Cardiac muscle cell (in vitro differentiated cells and primary cell): ENCODE measurements around the gene G6PC3. TPM values are rescaled to one million over a fixed set of nuclear protein-coding genes. Genes with fewer than 3 reads are reported as not detected.

Source experiments
- DNase-seq, 2 donors: peaks; one replicate each; pipeline versions ENCODE4 v3.0.0 to v3.0.0-alpha.2; 2010 to 2017; ENCODE audit warnings: low read depth in 1 of 2, low spot score in 1 of 2
- H3K27ac ChIP-seq: fragments of 200-600 bp; sonication (generic); 2 replicates; pipeline ENCODE4 v1.5.1; 2016
- H3K27me3 ChIP-seq: fragments of 200-600 bp; sonication (generic); 2 replicates; pipeline ENCODE4 v1.6.0; 2016; ENCODE audit warnings: control low read depth
- H3K36me3 ChIP-seq: fragments of 200-600 bp; sonication (generic); 2 replicates; pipeline ENCODE4 v1.5.1; 2016; ENCODE audit warnings: control low read depth
- H3K4me1 ChIP-seq: fragments of 200-600 bp; sonication (generic); 2 replicates; pipeline ENCODE4 v1.8.1; 2017; ENCODE audit warnings: low read depth, mild to moderate bottlenecking, mixed run types
- H3K4me3 ChIP-seq: fragments of 200-600 bp; sonication (generic); 2 replicates; pipeline ENCODE4 v1.5.1; 2016; ENCODE audit warnings: mild to moderate bottlenecking
- H3K9me3 ChIP-seq: fragments of 200-600 bp; sonication (generic); 2 replicates; pipeline ENCODE4 v1.5.1; 2017; ENCODE audit warnings: low read depth, mild to moderate bottlenecking, control low read depth
- CTCF ChIP-seq: IDR thresholded peaks from 2 replicates; pipeline ENCODE4 v1.5.1; 2012; ENCODE audit warnings: low read depth, mild to moderate bottlenecking, low read length
- polyA plus RNA-seq: library from polyadenylated mRNA; unstranded; fragments of >200 nt; fragmentation: Nextera tagmentation; extraction: Ambion mirVana; gene quantifications from 2 replicates; pipeline ENCODE4 v1.2.1, GENCODE V29; 2016
- total RNA-seq: library from RNA; depleted of rRNA; stranded (reverse); fragments of >200 nt; gene quantifications from 2 replicates; pipeline ENCODE4 v1.2.3, GENCODE V29; 2016

Gene G6PC3
- total and polyA plus RNA-seq, 2 experiments from 2014 or later, result 93.1 to 234 TPM

- Histone ChIP-seq H3K4me1 (peaks cover 70% of the 10 kb centered on the region), H3K9me3 (no peaks in the 10 kb centered on the region), H3K36me3 (no peaks in the 10 kb centered on the region), H3K27me3 (no peaks in the 10 kb centered on the region), H3K4me3 (no peak overlapping the region), H3K27ac (peak overlapping the region; percentile 82)
- DNase-seq, result peak in 1 of 2 donors; percentile 92
- TF ChIP-seq CTCF, result no peak
Observed at GRCh38 chr17:44112284-44113280, 42.0 kb downstream of the G6PC3 start.

- DNase-seq, result no peak
Observed at GRCh38 chr17:44113382-44113781, 42.8 kb downstream of the G6PC3 start.

GRCh38 chr17:44113868-44114840, 43.6 kb downstream of the G6PC3 start:
- DNase-seq, result no peak

More at GRCh38 chr17:44113382-44113781, 42.8 kb downstream of the G6PC3 start:
- TF ChIP-seq CTCF, result no peak
- H3K4me1 ChIP-seq, result peaks cover 63% of the 10 kb centered on the region
- no peak overlapping the region for H3K4me3 ChIP-seq
- no peaks in the 10 kb centered on the region for H3K9me3 ChIP-seq
- peak overlapping the region; percentile 82 for H3K27ac ChIP-seq
- no peaks in the 10 kb centered on the region for H3K36me3 ChIP-seq
- no peaks in the 10 kb centered on the region for H3K27me3 ChIP-seq

GRCh38 chr17:44115585-44116415, 45.3 kb downstream of the G6PC3 start:
- Histone ChIP-seq H3K9me3 (no peaks in the 10 kb centered on the region), H3K27me3 (no peaks in the 10 kb centered on the region), H3K4me3 (no peak overlapping the region), H3K4me1 (peaks cover 48% of the 10 kb centered on the region), H3K36me3 (no peaks in the 10 kb centered on the region), H3K27ac (peak overlapping the region; percentile 20)
- peak; percentile 54 to 61 for DNase-seq
- TF ChIP-seq CTCF, result peak; percentile 85

More at GRCh38 chr17:44113868-44114840, 43.6 kb downstream of the G6PC3 start:
- no peak for TF ChIP-seq CTCF
- Histone ChIP-seq H3K27ac (peak overlapping the region; percentile 82), H3K4me3 (no peak overlapping the region), H3K4me1 (peaks cover 61% of the 10 kb centered on the region), H3K9me3 (no peaks in the 10 kb centered on the region), H3K27me3 (no peaks in the 10 kb centered on the region), H3K36me3 (no peaks in the 10 kb centered on the region)
